Measurements from ENCODE around the gene YBX3.

GRCh38 chr12:10715491-10715890 lies 7.6 kb downstream of the YBX3 start:
- TF ChIP-seq CTCF (IDR thresholded peaks at IDR 0.05) (no peak), POLR2A (IDR thresholded peaks at IDR 0.05) (no peak)
